ENCODE data around the gene CCN6. TPM values are rescaled to one million over a fixed set of nuclear protein-coding genes. Genes with fewer than 3 reads are reported as not detected.

The CCN6 gene
- total RNA-seq, 4 donors from 2014 or later: not detected

- H3K36me3 ChIP-seq: no peaks in the 10 kb centered on the region
- WGBS, 2 donors (ENCODE audit: low coverage in 1 of 2): 57 to 72% methylated on average over 4 of the region's 4 CpGs
- no peak overlapping the region for H3K27ac ChIP-seq
- H3K27me3 ChIP-seq: no peaks in the 10 kb centered on the region
- no peak for ATAC-seq
- H3K4me1 ChIP-seq: peaks cover 0 to 15% (median 0%) of the 10 kb centered on the region in 3 donors
- no peak overlapping the region for H3K4me3 ChIP-seq
- no peak for TF ChIP-seq POLR2A (IDR thresholded peaks at IDR 0.05)
- TF ChIP-seq CTCF (IDR thresholded peaks at IDR 0.05): no peak
- TF ChIP-seq EP300 (IDR thresholded peaks at IDR 0.05): no peak
- no peak for TF ChIP-seq POLR2AphosphoS5 (IDR thresholded peaks at IDR 0.05)
- no peaks in the 10 kb centered on the region for H3K9me3 ChIP-seq
These were observed 4.5 kb downstream of the CCN6 start for GRCh38 chr6:112058243-112059032.

- H3K27me3 ChIP-seq: no peaks in the 10 kb centered on the region
- H3K4me1 ChIP-seq: no peaks in the 10 kb centered on the region
- ATAC-seq: no peak
- no peaks in the 10 kb centered on the region for H3K9me3 ChIP-seq
- no peak overlapping the region for H3K4me3 ChIP-seq
- no peak for TF ChIP-seq POLR2A (IDR thresholded peaks at IDR 0.05)
- no peak for TF ChIP-seq EP300 (IDR thresholded peaks at IDR 0.05)
- H3K27ac ChIP-seq: no peak overlapping the region
- H3K36me3 ChIP-seq: no peaks in the 10 kb centered on the region
- WGBS, 2 donors (ENCODE audit: low coverage in 1 of 2): 88 to 98% methylated on average over 4 of the region's 4 CpGs
These were observed 7.7 kb downstream of the CCN6 start for GRCh38 chr6:112061605-112062004.

GRCh38 chr6:112062966-112063365 lies 9.1 kb downstream of the CCN6 start:
- 80 to 84% methylated on average over 3 of the region's 3 CpGs for WGBS, 2 donors (ENCODE audit: low coverage in 1 of 2)

GRCh38 chr6:112065426-112065986 lies 11.6 kb downstream of the CCN6 start:
- no peaks in the 10 kb centered on the region for H3K27me3 ChIP-seq
- 29 to 35% methylated on average over 6 of the region's 6 CpGs for WGBS, 2 donors (ENCODE audit: low coverage in 1 of 2)
- H3K36me3 ChIP-seq: peaks cover 0 to 8% of the 10 kb centered on the region in 2 donors
- no peak overlapping the region for H3K27ac ChIP-seq
- H3K9me3 ChIP-seq: no peaks in the 10 kb centered on the region
- ATAC-seq: no peak
- H3K4me3 ChIP-seq: no peak overlapping the region
- H3K4me1 ChIP-seq: no peaks in the 10 kb centered on the region
- TF ChIP-seq POLR2A (IDR thresholded peaks at IDR 0.05): no peak
- no peak for TF ChIP-seq POLR2AphosphoS5 (IDR thresholded peaks at IDR 0.05)
- TF ChIP-seq EP300 (IDR thresholded peaks at IDR 0.05): no peak
- TF ChIP-seq CTCF (IDR thresholded peaks at IDR 0.05): no peak

More at GRCh38 chr6:112062966-112063365, 9.1 kb downstream of the CCN6 start:
- Histone ChIP-seq H3K36me3 (no peaks in the 10 kb centered on the region), H3K9me3 (no peaks in the 10 kb centered on the region), H3K27ac (no peak overlapping the region), H3K4me1 (no peaks in the 10 kb centered on the region), H3K27me3 (no peaks in the 10 kb centered on the region), H3K4me3 (no peak overlapping the region)
- TF ChIP-seq POLR2A (IDR thresholded peaks at IDR 0.05) (no peak), EP300 (IDR thresholded peaks at IDR 0.05) (no peak), CTCF (IDR thresholded peaks at IDR 0.05) (no peak), POLR2AphosphoS5 (IDR thresholded peaks at IDR 0.05) (no peak)
- no peak for ATAC-seq

GRCh38 chr6:112066606-112067005 lies 12.7 kb downstream of the CCN6 start:
- no peak for TF ChIP-seq POLR2AphosphoS5 (IDR thresholded peaks at IDR 0.05)
- no peak for TF ChIP-seq POLR2A (IDR thresholded peaks at IDR 0.05)
- no peak for TF ChIP-seq CTCF (IDR thresholded peaks at IDR 0.05)
- TF ChIP-seq EP300 (IDR thresholded peaks at IDR 0.05): no peak
- Histone ChIP-seq H3K27me3 (no peaks in the 10 kb centered on the region), H3K36me3 (peaks cover 0 to 19% of the 10 kb centered on the region in 2 donors), H3K4me1 (no peaks in the 10 kb centered on the region), H3K4me3 (no peak overlapping the region), H3K9me3 (no peaks in the 10 kb centered on the region), H3K27ac (no peak overlapping the region)
- 81 to 93% methylated on average over 3 of the region's 3 CpGs for WGBS, 2 donors (ENCODE audit: low coverage in 1 of 2)
- ATAC-seq: no peak
